Endothelial cell of umbilical vein (primary cell): ENCODE measurements around the gene FRZB. TPM values are rescaled to one million over a fixed set of nuclear protein-coding genes. Genes with fewer than 3 reads are reported as not detected.

Experiments
- BruUV-seq: library from RNA; stranded (reverse); fragments of 400-500 nt; replicated peaks from 2 replicates; lab custom pipeline; 2021; lab: Mats Ljungman, UMichigan
- CTCF ChIA-PET: fragments of 300-600, 350-600 bp; sonication (Branson Sonifier 250); formaldehyde crosslinking; loops from one replicate; lab custom pipeline; 2021; ENCODE audit warnings: antibody characterized with exemption, inconsistent platforms; lab: Charles Lee
- POLR2A ChIA-PET: fragments of 300-600, 350-600 bp; sonication (Branson Sonifier 250); formaldehyde crosslinking; loops from one replicate; lab custom pipeline; 2021; ENCODE audit warnings: antibody characterized with exemption, inconsistent platforms; lab: Charles Lee
- DNase-seq: peaks from one replicate; pipeline ENCODE4 v3.0.0-alpha.2; 2011; ENCODE audit warnings: low read depth, low spot score
- FAIRE-seq: peaks from 2 replicates; lab custom pipeline; 2011; peaks lifted over from hg19 to GRCh38; lab: Jason Lieb, UNC
- H2AFZ ChIP-seq: 2 replicates; pipeline ENCODE4 v1.6.0; 2012; ENCODE audit warnings: low read depth, low read length, control low read depth, inconsistent platforms
- H3K27ac ChIP-seq: 2 replicates; pipeline ENCODE4 v1.5.1; 2011; ENCODE audit warnings: low read depth, mild to moderate bottlenecking, control low read depth, low read length, moderate library complexity; ENCODE audit not compliant: insufficient read depth
- H3K27me3 ChIP-seq, 2 experiments: 2 replicates each; pipeline versions ENCODE4 v1.6.0 to v1.6.1; 2011; ENCODE audit warnings: low read length in 2 of 2, mixed read lengths in 1 of 2; ENCODE audit not compliant: control insufficient read depth in 2 of 2, insufficient read depth in 2 of 2
- H3K36me3 ChIP-seq, 2 experiments: 2 replicates in 1 of 2; 3 replicates in 1 of 2; pipeline ENCODE4 v1.5.1; 2011; ENCODE audit warnings: low read length in 2 of 2, mild to moderate bottlenecking in 1 of 2, moderate library complexity in 1 of 2; ENCODE audit not compliant: control insufficient read depth in 2 of 2, insufficient read depth in 2 of 2; ENCODE audit errors: extremely low read depth in 1 of 2
- H3K4me1 ChIP-seq: 3 replicates; pipeline ENCODE4 v1.5.1; 2011; ENCODE audit warnings: mild to moderate bottlenecking, low read length; ENCODE audit not compliant: control insufficient read depth, insufficient read depth; ENCODE audit errors: extremely low read depth
- H3K4me2 ChIP-seq: 2 replicates; pipeline ENCODE4 v1.6.1; 2011; ENCODE audit warnings: low read length, control low read depth, mixed read lengths; ENCODE audit not compliant: insufficient read depth
- H3K4me3 ChIP-seq, 3 experiments: fragments of 200-600 bp in 1 of 3; sonication (generic), shearing (Covaris generic) in 1 of 3; replicated peaks in 1 of 3; 2 replicates each; pipeline ENCODE4 v1.5.1; 2011 to 2016; ENCODE audit warnings: control low read depth in 3 of 3, low read length in 3 of 3, mild to moderate bottlenecking in 2 of 3, inconsistent platforms in 1 of 3, low read depth in 1 of 3, moderate library complexity in 1 of 3; ENCODE audit not compliant: insufficient read depth in 1 of 3
- H3K79me2 ChIP-seq: 2 replicates; pipeline ENCODE4 v1.6.0; 2012; ENCODE audit warnings: low read length, inconsistent platforms; ENCODE audit not compliant: control insufficient read depth, insufficient read depth
- H3K9ac ChIP-seq: replicated peaks from 2 replicates; pipeline ENCODE3; 2011; ENCODE audit warnings: low read length, control low read depth; ENCODE audit not compliant: insufficient read depth; ENCODE audit errors: extremely low read depth
- H3K9me1 ChIP-seq: replicated peaks from 3 replicates; pipeline ENCODE4 v1.6.0; 2011; ENCODE audit warnings: mild to moderate bottlenecking, low read length; ENCODE audit not compliant: control insufficient read depth, insufficient read depth; ENCODE audit errors: extremely low read depth
- H3K9me3 ChIP-seq: replicated peaks from 2 replicates; pipeline ENCODE4 v1.5.1; 2012; ENCODE audit warnings: low read length, inconsistent platforms; ENCODE audit not compliant: control insufficient read depth, insufficient read depth
- H4K20me1 ChIP-seq: replicated peaks from 2 replicates; pipeline ENCODE3; 2011; ENCODE audit warnings: mild to moderate bottlenecking, low read length; ENCODE audit not compliant: control insufficient read depth, insufficient read depth; ENCODE audit errors: extremely low read depth
- EZH2 ChIP-seq: IDR thresholded peaks from 2 replicates; pipeline ENCODE4 v1.6.1; 2012; ENCODE audit warnings: borderline replicate concordance, low read depth, mild to moderate bottlenecking, moderate library complexity, low read length, inconsistent platforms; ENCODE audit not compliant: severe bottlenecking
- FOS ChIP-seq: IDR thresholded peaks from 2 replicates; pipeline ENCODE4 v1.6.1; 2011; ENCODE audit warnings: mild to moderate bottlenecking, low read length, moderate library complexity, borderline replicate concordance; ENCODE audit not compliant: insufficient read depth
- GATA2 ChIP-seq: IDR thresholded peaks from 2 replicates; pipeline ENCODE4 v1.7.0; 2011; ENCODE audit warnings: low read depth, mild to moderate bottlenecking, moderate library complexity, mixed read lengths, low read length; ENCODE audit not compliant: insufficient read length, insufficient read depth
- JUN ChIP-seq: IDR thresholded peaks from 2 replicates; pipeline ENCODE4 v1.6.1; 2011; ENCODE audit warnings: borderline replicate concordance, low read depth; ENCODE audit not compliant: insufficient read length, insufficient read depth
- dilution Hi-C: fragments of 300-500 bp; cut with MboI; formaldehyde crosslinking; loops from one replicate; pipeline ENCODE4 v1.15.0; 2019; ENCODE audit warnings: low sequenced_read_pairs; ENCODE audit not compliant: extremely low pct_ligation_motif_present
- intact Hi-C: fragments of 100-400 bp; cut with micrococcal nuclease; formaldehyde crosslinking; loops from one replicate; pipeline ENCODE4 v1.10.0; 2022
- polyA plus RNA-seq, 4 experiments: library from polyadenylated mRNA; depleted of rRNA in 3 of 4; stranded (reverse) in 3 of 4; unstranded in 1 of 4; fragments of >200 nt; gene quantifications; 2 replicates each; pipeline versions ENCODE4 v1.2.1 to v1.2.3, GENCODE V29; 2011 to 2012; ENCODE audit warnings: missing spikeins in 1 of 4
- total RNA-seq: library from RNA; stranded (reverse); gene quantifications from 2 replicates; pipeline ENCODE4 v1.2.3, GENCODE V29; 2021
- TF ChIP-seq, protein P1 (sequence below), 2 donors: IDR thresholded peaks; 1 replicate in 1 of 2; 2 replicates in 1 of 2; pipeline ENCODE4 v1.5.1; 2011; ENCODE audit warnings: low read length in 2 of 2, mild to moderate bottlenecking in 2 of 2, moderate library complexity in 2 of 2, control low read depth in 1 of 2, inconsistent platforms in 1 of 2, low read depth in 1 of 2; ENCODE audit not compliant: insufficient read depth in 1 of 2; ENCODE audit errors: extremely low read depth in 1 of 2
- TF ChIP-seq, protein P2 (sequence below): IDR thresholded peaks from 2 replicates; pipeline ENCODE4 v1.6.1; 2011; ENCODE audit not compliant: insufficient read depth, insufficient read length

FRZB gene
- total and polyA plus RNA-seq, 2 donors (not counting 3 experiments of a cell fraction or from before 2014, with no cell fraction given): 0.04 TPM; not detected in 1

- Histone ChIP-seq H3K79me2 (no peaks in the 10 kb centered on the region), H2AFZ (no peak overlapping the region), H4K20me1 (no peaks in the 10 kb centered on the region), H3K9me1 (no peaks in the 10 kb centered on the region), H3K27ac (no peak overlapping the region), H3K4me1 (peaks cover 11% of the 10 kb centered on the region), H3K36me3 (no peaks in the 10 kb centered on the region), H3K4me2 (no peak overlapping the region), H3K9ac (no peak overlapping the region), H3K27me3 (peaks cover 2 to 9% of the 10 kb centered on the region in 2 experiments), H3K9me3 (no peaks in the 10 kb centered on the region), H3K4me3 (no peak overlapping the region)
- intact Hi-C loops (no loop called here), dilution Hi-C loops (no loop called here)
- DNase-seq (no peak), FAIRE-seq (peak; percentile 21)
- no peak for TF ChIP-seq JUN
- TF ChIP-seq, protein P1, sequence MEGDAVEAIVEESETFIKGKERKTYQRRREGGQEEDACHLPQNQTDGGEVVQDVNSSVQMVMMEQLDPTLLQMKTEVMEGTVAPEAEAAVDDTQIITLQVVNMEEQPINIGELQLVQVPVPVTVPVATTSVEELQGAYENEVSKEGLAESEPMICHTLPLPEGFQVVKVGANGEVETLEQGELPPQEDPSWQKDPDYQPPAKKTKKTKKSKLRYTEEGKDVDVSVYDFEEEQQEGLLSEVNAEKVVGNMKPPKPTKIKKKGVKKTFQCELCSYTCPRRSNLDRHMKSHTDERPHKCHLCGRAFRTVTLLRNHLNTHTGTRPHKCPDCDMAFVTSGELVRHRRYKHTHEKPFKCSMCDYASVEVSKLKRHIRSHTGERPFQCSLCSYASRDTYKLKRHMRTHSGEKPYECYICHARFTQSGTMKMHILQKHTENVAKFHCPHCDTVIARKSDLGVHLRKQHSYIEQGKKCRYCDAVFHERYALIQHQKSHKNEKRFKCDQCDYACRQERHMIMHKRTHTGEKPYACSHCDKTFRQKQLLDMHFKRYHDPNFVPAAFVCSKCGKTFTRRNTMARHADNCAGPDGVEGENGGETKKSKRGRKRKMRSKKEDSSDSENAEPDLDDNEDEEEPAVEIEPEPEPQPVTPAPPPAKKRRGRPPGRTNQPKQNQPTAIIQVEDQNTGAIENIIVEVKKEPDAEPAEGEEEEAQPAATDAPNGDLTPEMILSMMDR (IDR thresholded peaks at IDR 0.05; ENCODE audit: extremely low read depth in 1 of 2, insufficient read depth in 1 of 2, low read depth in 1 of 2, low read length in 2 of 2): peak in 1 of 2 donors; percentile 28
- TF ChIP-seq, protein P2, sequence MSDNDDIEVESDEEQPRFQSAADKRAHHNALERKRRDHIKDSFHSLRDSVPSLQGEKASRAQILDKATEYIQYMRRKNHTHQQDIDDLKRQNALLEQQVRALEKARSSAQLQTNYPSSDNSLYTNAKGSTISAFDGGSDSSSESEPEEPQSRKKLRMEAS: no peak
- TF ChIP-seq GATA2: no peak
- TF ChIP-seq EZH2: no peak
- no peak for TF ChIP-seq FOS
- ChIA-PET CTCF (interaction anchor here (1.0 to 1.5 kb wide), 4 partner anchors 65 to 110 kb away, joined by 3 to 4 read pairs (median 3); no protein-coding TSS in a partner anchor), POLR2A (no interaction called here)
- no TSS peak for BruUV-seq
Observed at GRCh38 chr2:182870227-182870626, 3.8 kb upstream of the FRZB start.
